OCI-LY1 (cell line): ENCODE measurements around the gene EMP3.

ENCODE experiments used
- H2AFZ ChIP-seq: fragments of 200-600 bp; sonication (generic), shearing (Covaris generic); 2 replicates; pipeline ENCODE4 v1.6.0; 2014; ENCODE audit warnings: antibody characterized with exemption, mild to moderate bottlenecking, low read length
- H3F3A ChIP-seq: fragments of 200-600 bp; sonication (generic), shearing (Covaris generic); 2 replicates; pipeline ENCODE4 v1.6.0; 2014; ENCODE audit warnings: mild to moderate bottlenecking, antibody characterized with exemption, low read length, moderate library complexity; ENCODE audit not compliant: insufficient read depth
- H3K27ac ChIP-seq: fragments of 200-600 bp; sonication (generic); 2 replicates; pipeline ENCODE4 v1.5.1; 2014; ENCODE audit warnings: low read length, mixed run types, mild to moderate bottlenecking, low read depth; ENCODE audit not compliant: poor library complexity, severe bottlenecking
- H3K27me3 ChIP-seq: fragments of 200-600 bp; sonication (generic); 2 replicates; pipeline ENCODE4 v1.6.0; 2014; ENCODE audit warnings: antibody characterized with exemption, mild to moderate bottlenecking, low read length, moderate library complexity; ENCODE audit not compliant: insufficient read depth
- H3K36me3 ChIP-seq: fragments of 200-600 bp; sonication (generic); 2 replicates; pipeline ENCODE4 v1.6.1; 2014; ENCODE audit warnings: mild to moderate bottlenecking, antibody characterized with exemption, low read length, moderate library complexity, mixed read lengths; ENCODE audit not compliant: insufficient read depth
- H3K4me1 ChIP-seq: fragments of 200-600 bp; sonication (generic); 2 replicates; pipeline ENCODE4 v1.5.1; 2014; ENCODE audit warnings: mild to moderate bottlenecking, low read length, moderate library complexity; ENCODE audit not compliant: insufficient read depth, severe bottlenecking
- H3K4me2 ChIP-seq: fragments of 200-600 bp; sonication (generic), shearing (Covaris generic); 2 replicates; pipeline ENCODE4 v1.6.1; 2014; ENCODE audit warnings: low read length
- H3K4me3 ChIP-seq: fragments of 200-600 bp; sonication (generic); 2 replicates; pipeline ENCODE4 v1.5.1; 2014; ENCODE audit warnings: low read length, low read depth, mild to moderate bottlenecking, mixed read lengths; ENCODE audit not compliant: poor library complexity, severe bottlenecking
- H3K79me2 ChIP-seq: fragments of 200-600 bp; shearing (Covaris generic); 2 replicates; pipeline ENCODE4 v1.6.1; 2016; ENCODE audit warnings: mixed run types, low read length, mixed read lengths; ENCODE audit not compliant: insufficient read depth
- H3K9ac ChIP-seq: fragments of 200-600 bp; sonication (generic), shearing (Covaris generic); 2 replicates; pipeline ENCODE4 v1.6.1; 2014; ENCODE audit warnings: mild to moderate bottlenecking, low read length, mixed read lengths
- H3K9me2 ChIP-seq: fragments of 200-600 bp; sonication (generic), shearing (Covaris generic); 2 replicates; pipeline ENCODE4 v1.6.1; 2014; ENCODE audit warnings: low read depth, mild to moderate bottlenecking, low read length, mixed read lengths
- H3K9me3 ChIP-seq: fragments of 200-600 bp; shearing (Covaris generic); 2 replicates; pipeline ENCODE4 v1.6.1; 2014; ENCODE audit warnings: low read length, mixed read lengths
- H4K20me1 ChIP-seq: fragments of 200-600 bp; sonication (generic), shearing (Covaris generic); 2 replicates; pipeline ENCODE4 v1.6.0; 2016; ENCODE audit warnings: mild to moderate bottlenecking, low read length; ENCODE audit not compliant: insufficient read depth
- EZH2 ChIP-seq: fragments of 200-600 bp; sonication (generic), shearing (Covaris generic); IDR thresholded peaks from 2 replicates; pipeline ENCODE4 v1.8.0; 2017; ENCODE audit warnings: borderline replicate concordance, mixed run types, mild to moderate bottlenecking, antibody characterized with exemption, low read length, moderate library complexity, mixed read lengths
- TF ChIP-seq, protein P1 (sequence below): fragments of 200-600 bp; sonication (generic), shearing (Covaris generic); IDR thresholded peaks from 2 replicates; pipeline ENCODE4 v1.5.1; 2017; ENCODE audit warnings: mild to moderate bottlenecking, antibody characterized with exemption, low read length, moderate library complexity, mixed read lengths

EMP3 gene

GRCh38 chr19:48351341-48351752 lies 26.0 kb downstream of the EMP3 start:
- Histone ChIP-seq H3K79me2 (no peaks in the 10 kb centered on the region), H4K20me1 (no peaks in the 10 kb centered on the region), H3K4me2 (no peak overlapping the region), H3K4me1 (no peaks in the 10 kb centered on the region), H3K9me2 (no peaks in the 10 kb centered on the region), H3K4me3 (no peak overlapping the region), H3K27ac (no peak overlapping the region), H3K9ac (no peak overlapping the region), H3K36me3 (no peaks in the 10 kb centered on the region), H3K27me3 (no peaks in the 10 kb centered on the region), H3F3A (no peaks in the 10 kb centered on the region), H2AFZ (no peak overlapping the region), H3K9me3 (no peaks in the 10 kb centered on the region)
- no peak for TF ChIP-seq EZH2
- TF ChIP-seq, protein P1, sequence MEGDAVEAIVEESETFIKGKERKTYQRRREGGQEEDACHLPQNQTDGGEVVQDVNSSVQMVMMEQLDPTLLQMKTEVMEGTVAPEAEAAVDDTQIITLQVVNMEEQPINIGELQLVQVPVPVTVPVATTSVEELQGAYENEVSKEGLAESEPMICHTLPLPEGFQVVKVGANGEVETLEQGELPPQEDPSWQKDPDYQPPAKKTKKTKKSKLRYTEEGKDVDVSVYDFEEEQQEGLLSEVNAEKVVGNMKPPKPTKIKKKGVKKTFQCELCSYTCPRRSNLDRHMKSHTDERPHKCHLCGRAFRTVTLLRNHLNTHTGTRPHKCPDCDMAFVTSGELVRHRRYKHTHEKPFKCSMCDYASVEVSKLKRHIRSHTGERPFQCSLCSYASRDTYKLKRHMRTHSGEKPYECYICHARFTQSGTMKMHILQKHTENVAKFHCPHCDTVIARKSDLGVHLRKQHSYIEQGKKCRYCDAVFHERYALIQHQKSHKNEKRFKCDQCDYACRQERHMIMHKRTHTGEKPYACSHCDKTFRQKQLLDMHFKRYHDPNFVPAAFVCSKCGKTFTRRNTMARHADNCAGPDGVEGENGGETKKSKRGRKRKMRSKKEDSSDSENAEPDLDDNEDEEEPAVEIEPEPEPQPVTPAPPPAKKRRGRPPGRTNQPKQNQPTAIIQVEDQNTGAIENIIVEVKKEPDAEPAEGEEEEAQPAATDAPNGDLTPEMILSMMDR: peak; percentile 96

DNA sequence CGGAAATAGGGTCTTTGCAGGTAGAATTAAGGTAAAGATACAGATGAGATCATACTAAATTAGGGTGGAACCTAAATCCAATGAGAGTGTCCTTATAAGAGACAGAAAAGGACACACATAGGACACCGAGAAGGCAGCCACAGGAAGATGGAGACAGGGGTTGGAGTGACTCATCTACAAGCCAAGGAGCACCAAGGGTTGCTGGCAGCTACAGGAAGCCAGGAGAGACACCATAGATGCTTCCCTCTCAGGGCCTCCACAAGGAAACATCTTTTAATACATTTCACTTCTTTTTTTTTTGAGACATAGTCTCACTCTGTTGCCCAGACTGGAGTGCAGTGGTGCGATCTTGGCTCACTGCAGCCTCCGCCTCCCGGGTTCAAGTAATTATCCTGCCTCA lies 28.3 kb downstream of the EMP3 start:
- TF ChIP-seq, protein P1: no peak
- no peak for TF ChIP-seq EZH2

GRCh38 chr19:48354332-48354992 lies 29.1 kb downstream of the EMP3 start:
- Histone ChIP-seq H3K9me2 (no peaks in the 10 kb centered on the region), H4K20me1 (no peaks in the 10 kb centered on the region), H3K27me3 (no peaks in the 10 kb centered on the region), H3K4me2 (no peak overlapping the region), H3K4me3 (no peak overlapping the region), H3K9me3 (no peaks in the 10 kb centered on the region), H3F3A (no peaks in the 10 kb centered on the region), H3K4me1 (no peaks in the 10 kb centered on the region), H3K36me3 (no peaks in the 10 kb centered on the region), H3K27ac (no peak overlapping the region), H3K9ac (no peak overlapping the region), H2AFZ (no peak overlapping the region), H3K79me2 (no peaks in the 10 kb centered on the region)
- TF ChIP-seq, protein P1: no peak
- no peak for TF ChIP-seq EZH2

More for the DNA sequence above, 28.3 kb downstream of the EMP3 start:
- no peak overlapping the region for H3K9ac ChIP-seq
- H3K4me3 ChIP-seq: no peak overlapping the region
- no peak overlapping the region for H3K27ac ChIP-seq
- H3K36me3 ChIP-seq: no peaks in the 10 kb centered on the region
- no peaks in the 10 kb centered on the region for H3K27me3 ChIP-seq
- H3F3A ChIP-seq: no peaks in the 10 kb centered on the region
- no peaks in the 10 kb centered on the region for H3K79me2 ChIP-seq
- H3K9me2 ChIP-seq: no peaks in the 10 kb centered on the region
- no peak overlapping the region for H3K4me2 ChIP-seq
- H3K4me1 ChIP-seq: no peaks in the 10 kb centered on the region
- no peak overlapping the region for H2AFZ ChIP-seq
- H4K20me1 ChIP-seq: no peaks in the 10 kb centered on the region
- no peaks in the 10 kb centered on the region for H3K9me3 ChIP-seq
